Stimulated activated CD4-positive, alpha-beta T cell treated with anti-CD3 and anti-CD28 coated beads, Interleukin-12 subunit alpha, Interleukin-12 subunit beta, amount 100 ng/mL, for 24 hours (primary cell): ENCODE data around the gene MCM10.

Experiments
- DNase-seq, 2 experiments: peaks; one replicate each; pipeline ENCODE4 v3.0.0-alpha.2; 2020; ENCODE audit warnings: low read depth in 2 of 2

MCM10 gene

GRCh38 chr10:13165177-13165576 lies 3.8 kb downstream of the MCM10 start:
- no peak for DNase-seq

- DNase-seq = no peak
These were observed 6.2 kb downstream of the MCM10 start for GRCh38 chr10:13167568-13167967.

DNA sequence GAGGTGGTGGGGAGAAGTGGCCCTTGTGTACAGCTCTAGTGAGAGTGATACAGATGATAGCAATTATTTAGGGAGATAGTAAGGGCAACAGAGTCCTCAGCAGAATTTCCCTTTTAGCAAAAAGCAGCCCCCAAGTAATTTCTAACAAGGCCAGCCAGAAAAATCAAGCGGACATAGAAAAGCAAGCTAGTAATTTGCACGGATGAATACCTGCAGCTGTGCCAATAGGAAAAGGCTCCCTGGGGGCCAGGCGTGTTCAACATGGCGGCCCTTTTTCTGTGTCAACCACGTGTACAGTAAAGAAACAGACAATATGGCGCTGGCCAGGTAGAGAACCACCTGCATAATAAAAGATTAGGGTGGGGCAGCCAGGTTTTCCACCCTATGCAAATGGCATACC lies 7.4 kb downstream of the MCM10 start:
- no peak for DNase-seq

GRCh38 chr10:13173616-13174015 lies 12.3 kb downstream of the MCM10 start:
- no peak for DNase-seq

GRCh38 chr10:13180788-13181187 lies 19.4 kb downstream of the MCM10 start:
- DNase-seq = no peak

DNA sequence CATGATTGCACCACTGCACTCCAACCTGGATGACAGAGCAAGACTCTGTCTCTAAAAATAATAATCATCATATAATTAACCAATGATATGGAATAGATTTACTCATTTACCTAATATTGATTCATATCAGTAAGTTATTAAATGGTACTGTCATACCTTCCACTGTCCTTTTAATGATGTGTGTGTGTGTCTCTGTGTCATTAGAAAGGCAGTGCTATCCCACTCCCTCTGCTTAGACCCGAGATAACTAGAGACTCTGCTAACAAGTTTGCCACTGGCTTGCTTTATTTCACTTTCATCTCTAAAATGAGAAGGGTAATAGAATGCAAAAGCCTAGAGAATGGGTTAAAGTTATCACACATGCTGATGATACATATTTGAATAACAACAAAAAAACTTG lies 21.1 kb downstream of the MCM10 start:
- no peak for DNase-seq

GRCh38 chr10:13183625-13184024 lies 22.3 kb downstream of the MCM10 start:
- DNase-seq = no peak

- DNase-seq = no peak
These were observed 22.9 kb downstream of the MCM10 start for GRCh38 chr10:13184276-13184675.

DNA sequence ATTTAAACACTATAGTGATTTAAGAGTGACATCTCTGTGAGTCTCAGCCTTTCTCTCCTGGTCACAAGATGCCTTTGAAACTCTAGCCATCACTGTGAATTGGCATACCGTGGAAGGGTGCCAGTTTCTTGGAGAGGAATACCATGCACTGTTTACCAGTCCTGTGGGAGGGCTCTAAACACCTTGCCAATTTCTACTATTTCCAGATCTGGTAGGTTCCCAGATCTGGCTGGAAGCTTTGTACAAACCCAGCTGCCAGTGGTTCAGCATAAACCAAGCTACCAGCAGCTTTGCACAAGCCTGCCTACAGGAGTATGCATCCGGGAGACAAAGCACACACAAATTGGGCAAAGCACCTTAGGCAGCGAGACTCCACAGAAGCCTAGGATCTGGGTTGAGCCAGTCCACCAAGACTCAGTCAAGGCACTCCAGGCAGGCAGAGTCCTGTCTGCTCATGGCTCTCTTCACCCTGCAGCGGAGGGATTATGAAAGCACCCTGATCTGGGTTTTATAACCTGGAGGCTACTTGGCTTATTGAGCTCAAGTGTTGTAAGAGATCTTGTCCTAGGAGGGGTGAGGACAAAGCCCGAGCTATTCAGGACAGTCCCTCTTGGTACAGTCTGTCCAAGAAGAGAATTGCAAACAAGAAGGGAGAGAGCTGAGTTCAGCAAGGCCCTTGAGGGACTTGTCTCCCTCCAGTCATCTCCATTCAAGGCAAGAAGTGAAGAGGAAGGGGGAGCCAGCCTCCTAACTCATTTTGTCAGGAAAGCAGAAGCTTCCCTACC lies 23.6 kb downstream of the MCM10 start:
- DNase-seq = no peak

GRCh38 chr10:13187135-13187534 lies 25.8 kb downstream of the MCM10 start:
- no peak for DNase-seq

DNA sequence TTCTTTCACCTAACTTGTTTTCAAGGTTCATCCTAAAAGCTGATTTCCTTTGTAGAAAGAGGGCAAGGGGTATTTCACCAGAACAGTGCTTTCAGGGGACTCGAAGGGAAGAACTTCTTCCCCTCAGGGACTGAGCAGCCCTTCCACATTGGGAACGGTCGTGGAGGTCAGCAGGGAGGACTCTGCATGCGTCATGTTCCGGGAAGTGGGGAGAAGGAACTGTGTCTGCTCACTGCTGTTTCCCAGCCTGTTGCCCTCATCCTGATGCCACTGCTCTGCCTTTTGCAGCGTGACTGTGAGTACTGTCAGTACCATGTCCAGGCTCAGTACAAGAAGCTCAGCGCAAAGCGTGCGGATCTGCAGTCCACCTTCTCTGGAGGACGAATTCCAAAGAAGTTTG lies 27.2 kb downstream of the MCM10 start:
- no peak for DNase-seq

- no peak for DNase-seq
These were observed 28.6 kb downstream of the MCM10 start for GRCh38 chr10:13189961-13190360.

GRCh38 chr10:13190816-13191215 lies 29.5 kb downstream of the MCM10 start:
- DNase-seq = no peak

- DNase-seq = no peak
These were observed 30.0 kb downstream of the MCM10 start for GRCh38 chr10:13191362-13191761.

DNA sequence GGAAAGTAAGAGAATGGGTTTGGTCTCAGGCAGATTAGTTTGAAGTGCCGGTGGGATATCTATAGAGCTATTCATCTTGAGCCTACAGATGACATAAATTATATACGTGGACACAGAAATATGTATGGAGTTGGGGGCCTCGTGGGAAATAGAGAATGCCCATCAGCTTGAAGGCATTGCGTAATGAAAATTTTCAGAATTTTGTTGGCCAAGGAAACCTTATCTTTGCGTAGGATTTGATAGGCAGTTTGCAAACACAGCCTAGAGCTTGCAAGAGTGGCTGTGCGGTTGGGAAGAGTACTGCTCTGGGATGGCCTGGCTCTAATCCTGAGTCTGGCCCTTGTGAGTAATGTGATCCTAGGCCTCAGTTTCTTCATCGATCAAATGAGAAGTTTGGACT lies 32.3 kb downstream of the MCM10 start:
- DNase-seq = no peak

GRCh38 chr10:13195016-13195415 lies 33.7 kb downstream of the MCM10 start:
- DNase-seq = no peak

- no peak for DNase-seq
These were observed 39.8 kb downstream of the MCM10 start for GRCh38 chr10:13201132-13201531.

DNA sequence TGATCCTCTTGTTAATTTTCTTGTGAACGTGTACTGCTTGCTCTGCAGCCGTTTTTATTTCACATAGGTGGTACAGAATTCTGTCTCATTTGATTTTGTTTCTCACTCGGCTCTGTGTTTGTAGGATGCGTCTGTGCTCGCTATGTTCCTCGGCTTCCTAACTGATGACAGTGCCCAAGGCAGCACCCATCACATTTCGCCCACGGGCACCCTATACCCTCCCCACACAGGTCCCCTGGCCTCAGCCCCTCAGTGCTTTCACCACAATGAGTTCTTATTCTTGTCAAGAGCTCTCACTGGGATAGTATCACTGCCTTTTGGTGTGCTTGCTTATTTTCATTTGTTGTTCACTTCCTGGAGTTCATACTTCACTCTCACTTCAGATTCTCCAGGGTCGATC lies 44.7 kb downstream of the MCM10 start:
- DNase-seq = no peak

DNA sequence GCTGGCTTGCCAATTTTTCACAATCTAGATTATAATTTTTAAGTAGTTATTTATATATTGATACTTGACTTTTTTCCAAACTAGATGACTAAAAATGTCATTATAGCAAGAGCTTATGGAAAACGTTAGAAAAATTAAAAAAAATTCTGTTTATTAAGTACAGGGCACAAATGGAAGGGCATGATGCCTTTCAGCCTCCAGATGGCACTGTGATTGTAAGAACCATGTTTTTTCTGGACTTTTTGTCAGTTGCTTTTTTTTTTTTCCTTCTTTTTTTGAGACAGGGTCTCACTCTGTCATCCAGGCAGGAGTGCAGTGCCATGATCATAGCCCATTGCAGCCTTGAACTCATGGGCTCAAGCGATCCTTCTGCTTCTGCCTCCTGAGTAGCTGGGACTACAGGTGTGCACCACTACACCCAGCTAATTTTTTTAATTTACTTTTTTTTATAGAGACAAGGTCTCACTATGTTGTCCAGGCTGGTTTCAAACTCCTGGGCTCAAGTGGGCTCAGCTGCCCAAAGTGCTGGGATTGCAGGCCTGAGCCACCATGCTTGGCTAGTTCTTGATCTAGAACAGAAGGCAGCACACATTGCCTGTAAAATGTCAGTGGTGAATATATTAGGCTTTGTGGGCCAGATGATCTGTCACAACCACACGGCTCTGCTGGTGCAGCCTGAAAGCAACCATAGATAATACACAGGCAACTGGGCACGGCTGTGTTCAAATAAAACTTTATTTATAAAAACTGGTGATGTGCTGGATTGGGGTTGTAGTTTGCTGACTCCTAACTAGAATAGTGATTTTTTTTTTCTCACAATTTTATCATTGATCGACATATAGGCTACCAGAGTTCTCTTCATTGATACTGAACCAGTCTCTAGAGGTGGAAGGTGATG lies 45.4 kb downstream of the MCM10 start:
- DNase-seq = no peak

- DNase-seq = no peak
These were observed 51.8 kb downstream of the MCM10 start for GRCh38 chr10:13213163-13213562.

GRCh38 chr10:13218878-13219277 lies 57.5 kb downstream of the MCM10 start:
- no peak for DNase-seq

DNA sequence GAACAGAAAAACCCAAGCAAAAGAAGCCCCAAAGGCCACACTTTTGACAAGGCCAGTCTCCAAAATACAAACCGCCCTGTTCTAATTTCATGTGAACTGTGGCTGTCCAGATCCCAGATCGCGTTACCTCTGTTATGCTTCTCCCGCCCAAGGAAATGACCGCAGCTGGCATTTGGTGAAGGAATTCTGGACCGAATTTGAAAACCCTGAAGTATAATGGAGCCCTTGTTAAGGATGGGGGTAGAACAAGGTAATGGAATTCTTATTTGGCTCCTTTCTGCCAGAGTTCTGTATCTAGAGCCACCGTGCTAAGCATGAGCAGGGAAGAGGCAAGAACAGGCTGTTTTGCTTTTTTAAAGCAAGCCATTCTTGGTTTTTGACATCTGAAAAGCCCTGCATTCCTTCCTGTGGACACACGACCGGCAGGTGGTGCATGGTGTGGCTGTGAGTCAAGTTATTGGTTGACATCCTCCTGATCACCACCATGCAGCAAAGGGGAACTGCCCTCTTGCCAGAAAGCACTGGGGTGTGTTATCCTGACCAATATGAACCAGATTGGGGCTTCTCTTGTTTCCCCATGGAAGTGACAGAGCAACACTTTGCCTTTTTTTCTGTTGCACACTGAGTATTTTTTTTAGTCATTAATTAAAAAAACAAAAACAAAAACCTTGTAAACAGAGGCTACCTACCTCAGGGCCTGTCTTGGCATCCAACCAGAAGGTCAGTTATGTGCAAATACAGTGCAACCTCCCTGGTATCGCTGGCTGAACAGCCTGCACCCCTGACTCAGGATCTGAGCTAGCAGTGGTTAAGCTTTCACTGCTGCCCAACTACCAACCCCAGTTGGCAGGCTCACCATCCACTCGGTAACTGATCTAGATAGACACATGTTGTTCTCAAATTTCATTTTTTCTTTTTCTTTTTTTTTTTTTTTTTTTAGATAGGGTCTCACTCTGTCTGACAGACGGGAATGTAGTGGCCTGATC lies 58.6 kb downstream of the MCM10 start:
- no peak for DNase-seq
